GM12865 (cell line): ENCODE data around the gene PIR.

Experiments used
- DNase-seq: peaks from one replicate; pipeline ENCODE4 v3.0.0; 2010; ENCODE audit warnings: low read depth
- H3K4me3 ChIP-seq: 2 replicates; pipeline ENCODE4 v1.5.1; 2011; ENCODE audit warnings: mild to moderate bottlenecking, low read depth, low read length, control low read depth
- CTCF ChIP-seq: IDR thresholded peaks from 2 replicates; pipeline ENCODE4 v1.5.1; 2011; ENCODE audit warnings: low read length, control low read depth, low read depth, inconsistent platforms; ENCODE audit not compliant: insufficient read depth; ENCODE audit errors: missing control alignments

PIR gene

GRCh38 chrX:15522464-15522863, 29.3 kb upstream of the PIR start:
- no peak for TF ChIP-seq CTCF
- no peak for DNase-seq
- H3K4me3 ChIP-seq: no peak overlapping the region

GRCh38 chrX:15515931-15516330, 22.8 kb upstream of the PIR start:
- no peak for TF ChIP-seq CTCF
- no peak overlapping the region for H3K4me3 ChIP-seq
- DNase-seq: no peak

GRCh38 chrX:15514279-15514678, 21.1 kb upstream of the PIR start:
- H3K4me3 ChIP-seq: no peak overlapping the region
- no peak for DNase-seq
- TF ChIP-seq CTCF: no peak

- H3K4me3 ChIP-seq: no peak overlapping the region
- no peak for TF ChIP-seq CTCF
- no peak for DNase-seq
Measured at GRCh38 chrX:15512401-15512965, 19.4 kb upstream of the PIR start.

GRCh38 chrX:15511563-15511962, 18.4 kb upstream of the PIR start:
- DNase-seq: no peak
- TF ChIP-seq CTCF: no peak
- H3K4me3 ChIP-seq: no peak overlapping the region

GRCh38 chrX:15509845-15510244, 16.7 kb upstream of the PIR start:
- no peak for TF ChIP-seq CTCF
- no peak for DNase-seq
- H3K4me3 ChIP-seq: no peak overlapping the region

GRCh38 chrX:15507005-15507404, 13.9 kb upstream of the PIR start:
- no peak for DNase-seq
- H3K4me3 ChIP-seq: no peak overlapping the region
- no peak for TF ChIP-seq CTCF
